Psoas muscle (tissue), 8 donors: Measurements from ENCODE around the gene FBXO39. TPM values are rescaled to one million over a fixed set of nuclear protein-coding genes. Genes with fewer than 3 reads are reported as not detected.

Source experiments
- ATAC-seq, 4 donors: fragments of 200-7000 bp; cut with Tn5 transposase; one replicate each; pipeline ENCODE4 v1.9.1; 2020; ENCODE audit warnings: moderate library complexity in 3 of 4, mild to moderate bottlenecking in 2 of 4
- DNase-seq, 2 donors: peaks; one replicate each; pipeline ENCODE4 v3.0.0-alpha.2; 2020
- H3K27ac ChIP-seq: fragments of 200-600 bp; one replicate; pipeline ENCODE4 v1.8.0; 2022
- H3K27me3 ChIP-seq, 3 donors: fragments of 200-600 bp in 1 of 3; one replicate each; pipeline versions ENCODE4 v1.6.1 to v1.8.0; 2013 to 2022; ENCODE audit warnings: low read length in 2 of 3, mild to moderate bottlenecking in 2 of 3, moderate library complexity in 1 of 3; ENCODE audit not compliant: insufficient read depth in 3 of 3
- H3K36me3 ChIP-seq, 2 donors: fragments of 200-600 bp in 1 of 2; one replicate each; pipeline versions ENCODE4 v1.6.1 to v1.8.0; 2013 to 2022; ENCODE audit warnings: low read depth in 1 of 2, mild to moderate bottlenecking in 1 of 2, moderate library complexity in 1 of 2; ENCODE audit not compliant: insufficient read depth in 1 of 2
- H3K4me1 ChIP-seq: fragments of 200-600 bp; one replicate; pipeline ENCODE4 v1.8.0; 2022
- H3K4me3 ChIP-seq: fragments of 200-600 bp; one replicate; pipeline ENCODE4 v1.8.0; 2022; ENCODE audit warnings: mild to moderate bottlenecking
- H3K9me3 ChIP-seq: fragments of 200-600 bp; one replicate; pipeline ENCODE4 v1.8.0; 2022
- CTCF ChIP-seq: fragments of 200-600 bp; IDR thresholded peaks from one replicate; pipeline ENCODE4 v1.8.0; 2022; ENCODE audit warnings: antibody characterized with exemption
- WGBS, 3 donors: extraction: QIAGEN DNeasy Blood & Tissue Kit; methylation state at CpG; one replicate each; pipeline versions ENCODE4 v1.1.6 to v1.1.7; 2013; 5-methylcytosine and 5-hydroxymethylcytosine counted together
- intact Hi-C, 2 donors: fragments of 100-400 bp; cut with DNase I; formaldehyde crosslinking; loops; one replicate each; pipeline versions ENCODE4 v1.11.0 to v1.14.2; 2022
- polyA plus RNA-seq, 3 donors: library from polyadenylated mRNA; stranded (reverse); fragments of 200-250 nt; gene quantifications; one replicate each; pipeline ENCODE4 v1.2.3, GENCODE V29; 2013
- total RNA-seq, 4 donors: library from RNA; stranded (reverse); fragmentation: NEBNext Ultra II Directional in 2 of 4; extraction: Animal tissue kit (Norgen Biotek cat#: 25700) in 2 of 4; gene quantifications; one replicate each; pipeline versions ENCODE4 v1.2.1 to v1.2.4, GENCODE V29; 2021 to 2023
- donor health status: healthy with polysubstance abuse.
- donor health status: DM: no; HTN: no; CAD: no; lungs with moderate emphysema.
- donor health status: Bipolar disorder and iron deficiency.
- donor health status: healthy.
- donor health status: DM: yes; HTN: yes; CAD: no.
- donor health status: DM: no; HTN: no; CAD: no.
- donor health status: DM: no; HTN: no; CAD: no.
- donor health status: DM: yes; HTN: yes; CAD: no.

Gene FBXO39
- total and polyA plus RNA-seq, 7 donors = 0.01 to 0.34 (median 0.24) TPM; not detected in 3

- Histone ChIP-seq H3K27ac (no peak overlapping the region), H3K4me1 (no peaks in the 10 kb centered on the region), H3K27me3 (peaks cover 0 to 6% (median 2%) of the 10 kb centered on the region in 3 donors), H3K4me3 (no peak overlapping the region), H3K36me3 (no peaks in the 10 kb centered on the region), H3K9me3 (no peaks in the 10 kb centered on the region)
- no peak for ATAC-seq
- intact Hi-C loops = no loop called here
- DNase-seq = no peak
- 83 to 94% (median 88%) methylated on average over 3 of the region's 3 CpGs for WGBS, 3 donors
- no peak for TF ChIP-seq CTCF
Observed at GRCh38 chr17:6818938-6819337, 42.9 kb downstream of the FBXO39 start.

- H3K9me3 ChIP-seq = no peaks in the 10 kb centered on the region
- H3K27me3 ChIP-seq = peaks cover 0 to 18% (median 0%) of the 10 kb centered on the region in 3 donors
- no peak for ATAC-seq
- no peaks in the 10 kb centered on the region for H3K36me3 ChIP-seq
- no peak for DNase-seq
- H3K4me1 ChIP-seq = no peaks in the 10 kb centered on the region
- TF ChIP-seq CTCF = no peak
- H3K4me3 ChIP-seq = no peak overlapping the region
- intact Hi-C loops = loop anchor here in 1 of 2 donors (10.0 kb wide), 1 partner anchor 62 kb away; no protein-coding TSS in a partner anchor
- H3K27ac ChIP-seq = no peak overlapping the region
Observed at GRCh38 chr17:6823011-6823442, 47.0 kb downstream of the FBXO39 start.

GRCh38 chr17:6830383-6830986, 54.5 kb downstream of the FBXO39 start:
- no peak overlapping the region for H3K27ac ChIP-seq
- no peaks in the 10 kb centered on the region for H3K4me1 ChIP-seq
- peaks cover 3 to 55% (median 6%) of the 10 kb centered on the region in 3 donors for H3K27me3 ChIP-seq
- DNase-seq = no peak
- H3K36me3 ChIP-seq = no peaks in the 10 kb centered on the region
- 67 to 70% (median 68%) methylated on average over 7 of the region's 7 CpGs for WGBS, 3 donors
- H3K4me3 ChIP-seq = no peak overlapping the region
- no peak for TF ChIP-seq CTCF
- no peaks in the 10 kb centered on the region for H3K9me3 ChIP-seq
- intact Hi-C loops = no loop called here
- no peak for ATAC-seq

DNA sequence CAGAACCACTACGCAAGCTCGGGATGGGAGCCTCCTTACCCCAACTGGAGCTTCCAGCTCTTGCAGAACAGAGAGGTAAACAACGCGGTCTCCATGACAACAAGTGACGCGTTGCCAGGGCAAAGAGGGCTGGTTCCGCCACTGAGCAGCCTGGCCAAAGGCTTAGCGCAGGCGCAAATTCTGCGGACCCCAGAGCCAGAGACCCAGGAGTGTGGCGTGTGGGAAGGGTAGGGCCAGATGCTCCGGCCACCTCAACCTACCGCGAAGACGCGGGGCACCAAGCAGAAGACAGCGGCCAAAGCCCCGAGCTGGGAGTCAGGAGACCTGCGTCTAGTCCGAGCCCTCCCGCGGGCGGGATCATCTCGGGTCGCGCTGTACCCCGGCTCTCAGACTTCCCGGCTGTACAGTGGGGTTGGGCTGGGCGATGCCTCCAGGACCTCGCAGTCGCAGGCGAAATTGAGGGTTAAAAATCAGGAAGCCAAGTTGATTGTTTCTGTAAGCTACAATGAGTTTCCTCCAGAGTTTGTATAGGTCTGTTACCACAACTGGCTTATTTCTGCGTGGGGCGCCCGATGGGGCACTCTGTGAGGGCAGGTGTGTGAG, 55.7 kb downstream of the FBXO39 start, which contains the start of gene TEKT1:
TSS of gene TEKT1 (minus strand) at position 69 of the 603 bp plus-strand sequence. CDS start 1,353 bp downstream, outside the sequence.
- no peak for TF ChIP-seq CTCF
- Histone ChIP-seq H3K27me3 (peaks cover 3 to 55% (median 6%) of the 10 kb centered on the region in 3 donors), H3K36me3 (no peaks in the 10 kb centered on the region), H3K27ac (no peak within 1 kb of the TSS), H3K4me1 (no peaks in the 10 kb centered on the region), H3K9me3 (no peaks in the 10 kb centered on the region), H3K4me3 (peak within 1 kb of the TSS; percentile 48)
- DNase-seq (peak; percentile 62 to 76), ATAC-seq (peak in 2 of 4 donors; percentile 37 to 56)
- 3 to 4% (median 3%) methylated on average over 35 of the region's 35 CpGs for WGBS, 3 donors
- intact Hi-C loops = no loop called here

Other genes starting within 250 kb of the FBXO39 start
- gene PITPNM3, start 219.7 kb upstream of the FBXO39 start, total RNA-seq = under 1 TPM; 0.32 to 0.65 (median 0.53) TPM
- gene PITPNM3, start 219.7 kb upstream of the FBXO39 start, polyA plus RNA-seq = under 1 TPM; 0.08 to 0.31 (median 0.27) TPM
- 1 to 10 TPM; 2.7 to 4.3 (median 3.0) TPM for gene KIAA0753, start 135.5 kb upstream of the FBXO39 start, total RNA-seq
- gene KIAA0753, start 135.5 kb upstream of the FBXO39 start, polyA plus RNA-seq = 1 to 10 TPM; 2.4 to 4.7 (median 3.5) TPM
- 10 to 100 TPM; 27.5 to 41.1 (median 30.9) TPM for gene TXNDC17, start 135.2 kb upstream of the FBXO39 start, total RNA-seq
- 100 to 1,000 TPM in 2 of 3 donors, 10 to 100 TPM in 1; 81.1 to 159 (median 100) TPM for gene TXNDC17, start 135.2 kb upstream of the FBXO39 start, polyA plus RNA-seq
- 10 to 100 TPM; 12.2 to 12.8 (median 12.7) TPM for gene MED31, start 124.6 kb upstream of the FBXO39 start, total RNA-seq
- 10 to 100 TPM; 12.7 to 55.2 (median 22.0) TPM for gene MED31, start 124.6 kb upstream of the FBXO39 start, polyA plus RNA-seq
- under 1 TPM; 0.34 to 0.77 (median 0.65) TPM for gene C17orf100, start 124.5 kb upstream of the FBXO39 start, total RNA-seq
- gene C17orf100, start 124.5 kb upstream of the FBXO39 start, polyA plus RNA-seq = 1 to 10 TPM in 2 of 3 donors, under 1 TPM in 1; 0.61 to 1.4 (median 1.3) TPM
- gene SLC13A5, start 62.8 kb upstream of the FBXO39 start, total RNA-seq = under 1 TPM in 1 of 4 donors, not detected in 3; 0.17 TPM
- under 1 TPM in 2 of 3 donors, not detected in 1; 0.01 to 0.03 TPM for gene SLC13A5, start 62.8 kb upstream of the FBXO39 start, polyA plus RNA-seq
- gene XAF1, start 20.2 kb upstream of the FBXO39 start, total RNA-seq = 10 to 100 TPM in 2 of 4 donors, 1 to 10 TPM in 2; 6.9 to 14.0 (median 9.8) TPM
- 1 to 10 TPM; 3.7 to 7.4 (median 7.4) TPM for gene XAF1, start 20.2 kb upstream of the FBXO39 start, polyA plus RNA-seq
- gene TEKT1, start 55.5 kb downstream of the FBXO39 start, total RNA-seq = not detected
- gene TEKT1, start 55.5 kb downstream of the FBXO39 start, polyA plus RNA-seq = not detected
- gene ALOX12, start 219.8 kb downstream of the FBXO39 start, total RNA-seq = not detected
- under 1 TPM in 1 of 3 donors, not detected in 2; 0.03 TPM for gene ALOX12, start 219.8 kb downstream of the FBXO39 start, polyA plus RNA-seq
- 100 to 1,000 TPM; 113 to 148 (median 139) TPM for gene RNASEK, start 236.4 kb downstream of the FBXO39 start, total RNA-seq
- 100 to 1,000 TPM; 233 to 321 (median 236) TPM for gene RNASEK, start 236.4 kb downstream of the FBXO39 start, polyA plus RNA-seq
- gene BCL6B, start 246.8 kb downstream of the FBXO39 start, total RNA-seq = 10 to 100 TPM in 2 of 4 donors, 1 to 10 TPM in 2; 6.1 to 11.9 (median 10.1) TPM
- gene BCL6B, start 246.8 kb downstream of the FBXO39 start, polyA plus RNA-seq = 1 to 10 TPM; 2.0 to 4.4 (median 4.3) TPM